B cell (primary cell): ENCODE results near the gene SLC25A48. TPM values are rescaled to one million over a fixed set of nuclear protein-coding genes. Genes with fewer than 3 reads are reported as not detected.

Experiments
- ATAC-seq: fragments of 200-7000 bp; cut with Tn5 transposase; one replicate; pipeline ENCODE4 v1.10.0; 2021; ENCODE audit warnings: low read depth, mild to moderate bottlenecking, moderate number of reproducible peaks, moderate library complexity
- CTCF ChIA-PET: fragments of 350-600 bp; sonication (Branson Sonifier 250); formaldehyde crosslinking; loops from one replicate; lab custom pipeline; 2021; ENCODE audit warnings: antibody characterized with exemption, inconsistent platforms; lab: Charles Lee
- POLR2A ChIA-PET: fragments of 350-600 bp; sonication (Branson Sonifier 250); formaldehyde crosslinking; loops from one replicate; lab custom pipeline; 2021; ENCODE audit warnings: antibody characterized with exemption; lab: Charles Lee
- DNase-seq: peaks from one replicate; pipeline ENCODE4 v3.0.0; 2013
- H2AFZ ChIP-seq: 2 replicates; pipeline ENCODE4 v1.6.1; 2012; ENCODE audit warnings: mild to moderate bottlenecking, low read depth, low read length; ENCODE audit not compliant: insufficient read depth, poor library complexity, severe bottlenecking
- H3K27ac ChIP-seq, 2 donors: 1 replicate in 1 of 2; 2 replicates in 1 of 2; pipeline ENCODE4 v1.5.1; 2012 to 2013; ENCODE audit warnings: low read length in 2 of 2, mild to moderate bottlenecking in 2 of 2, moderate library complexity in 1 of 2
- H3K27me3 ChIP-seq, 4 experiments: fragments of 200-600 bp in 1 of 4; sonication (generic) in 1 of 4; replicated peaks in 1 of 4; 1 replicate in 2 of 4; 2 replicates in 2 of 4; pipeline versions ENCODE4 v1.6.1 to v1.7.0; 2013 to 2016; ENCODE audit warnings: low read length in 3 of 4, mild to moderate bottlenecking in 2 of 4, mixed read lengths in 1 of 4, moderate library complexity in 1 of 4; ENCODE audit not compliant: insufficient read depth in 4 of 4, control insufficient read depth in 3 of 4; ENCODE audit errors: control extremely low read depth in 1 of 4
- H3K36me3 ChIP-seq, 2 experiments: replicated peaks in 1 of 2; 1 replicate in 1 of 2; 2 replicates in 1 of 2; pipeline versions ENCODE4 v1.6.1 to v1.7.1; 2013; ENCODE audit warnings: low read length in 1 of 2; ENCODE audit not compliant: insufficient read depth in 2 of 2, control insufficient read depth in 1 of 2; ENCODE audit errors: control extremely low read depth in 1 of 2, extremely low read depth in 1 of 2
- H3K4me1 ChIP-seq, 2 donors: fragments of 200-600 bp in 1 of 2; sonication (generic) in 1 of 2; 1 replicate in 1 of 2; 2 replicates in 1 of 2; pipeline versions ENCODE4 v1.5.1 to v1.6.1; 2013 to 2017; ENCODE audit warnings: low read length in 2 of 2; ENCODE audit not compliant: control insufficient read depth in 2 of 2, insufficient read depth in 2 of 2
- H3K4me2 ChIP-seq: replicated peaks from 2 replicates; pipeline ENCODE3; 2012; ENCODE audit warnings: mild to moderate bottlenecking, low read depth, low read length; ENCODE audit not compliant: poor library complexity, severe bottlenecking
- H3K4me3 ChIP-seq, 5 experiments: fragments of 200-600 bp in 1 of 5; sonication (generic) in 1 of 5; 1 replicate in 3 of 5; 2 replicates in 2 of 5; pipeline versions ENCODE4 v1.5.1 to v1.7.0; 2011 to 2016; ENCODE audit warnings: low read length in 4 of 5, mild to moderate bottlenecking in 4 of 5, low read depth in 2 of 5, control low read depth in 1 of 5, moderate library complexity in 1 of 5; ENCODE audit not compliant: insufficient read depth in 1 of 5; ENCODE audit errors: control extremely low read depth in 1 of 5, extremely low read depth in 1 of 5
- H3K79me2 ChIP-seq: fragments of 200-600 bp; sonication (generic); one replicate; pipeline ENCODE4 v1.6.0; 2016; ENCODE audit warnings: low read length; ENCODE audit not compliant: control insufficient read depth, insufficient read depth
- H3K9ac ChIP-seq: fragments of 200-600 bp; sonication (generic); 2 replicates; pipeline ENCODE4 v1.6.1; 2017; ENCODE audit warnings: mild to moderate bottlenecking, low read length, moderate library complexity
- H3K9me3 ChIP-seq, 3 donors: one replicate each; pipeline versions ENCODE4 v1.6.1 to v1.7.1; 2013; ENCODE audit warnings: low read length in 2 of 3; ENCODE audit not compliant: control insufficient read depth in 2 of 3, insufficient read depth in 1 of 3; ENCODE audit errors: control extremely low read depth in 1 of 3
- H4K20me1 ChIP-seq: 2 replicates; pipeline ENCODE4 v1.6.0; 2012; ENCODE audit warnings: mild to moderate bottlenecking, low read length; ENCODE audit not compliant: insufficient read depth, control insufficient read depth, poor library complexity, severe bottlenecking
- H3K27ac Mint-ChIP-seq: one replicate; pipeline ENCODE4 v1.8.0; 2021; ENCODE audit warnings: mixed read lengths
- H3K27me3 Mint-ChIP-seq: one replicate; pipeline ENCODE4 v1.8.0; 2021; ENCODE audit warnings: mixed read lengths
- H3K4me1 Mint-ChIP-seq: one replicate; pipeline ENCODE4 v1.8.0; 2021; ENCODE audit warnings: mixed read lengths
- H3K4me3 Mint-ChIP-seq: one replicate; pipeline ENCODE4 v1.8.0; 2021; ENCODE audit warnings: mixed read lengths
- H3K9me3 Mint-ChIP-seq: one replicate; pipeline ENCODE4 v1.8.0; 2022; ENCODE audit warnings: mixed read lengths; ENCODE audit not compliant: insufficient read depth
- EZH2 ChIP-seq: IDR thresholded peaks from 2 replicates; pipeline ENCODE4 v1.6.1; 2012; ENCODE audit warnings: borderline replicate concordance, low read depth, mild to moderate bottlenecking, moderate library complexity, low read length; ENCODE audit not compliant: insufficient read depth, poor library complexity, severe bottlenecking
- WGBS: methylation state at CpG from one replicate; pipeline ENCODE4 v1.1.5; 2013; ENCODE audit warnings: missing lambda C conversion rate; ENCODE audit not compliant: insufficient coverage; 5-methylcytosine and 5-hydroxymethylcytosine counted together
- intact Hi-C: fragments of 100-400 bp; cut with micrococcal nuclease; formaldehyde crosslinking; loops from one replicate; pipeline ENCODE4 v1.10.0; 2022
- polyA plus RNA-seq: library from polyadenylated mRNA; depleted of rRNA; stranded (reverse); fragments of >200 nt; gene quantifications from 2 replicates; pipeline ENCODE4 v1.2.3, GENCODE V29; 2012
- total RNA-seq, 2 donors: library from RNA; stranded (reverse); fragments of 120-200 nt in 1 of 2; gene quantifications; 1 replicate in 1 of 2; 2 replicates in 1 of 2; pipeline versions ENCODE4 v1.2.3 to v1.2.4, GENCODE V29; 2013 to 2022
- TF ChIP-seq, protein P1 (sequence below): fragments of 200-600 bp; IDR thresholded peaks from one replicate; pipeline ENCODE4 v1.8.0; 2022; ENCODE audit warnings: antibody characterized with exemption, mild to moderate bottlenecking

The SLC25A48 gene
- total and polyA plus RNA-seq, 2 donors (not counting 1 experiment from before 2014, with no cell fraction given) = not detected

DNA sequence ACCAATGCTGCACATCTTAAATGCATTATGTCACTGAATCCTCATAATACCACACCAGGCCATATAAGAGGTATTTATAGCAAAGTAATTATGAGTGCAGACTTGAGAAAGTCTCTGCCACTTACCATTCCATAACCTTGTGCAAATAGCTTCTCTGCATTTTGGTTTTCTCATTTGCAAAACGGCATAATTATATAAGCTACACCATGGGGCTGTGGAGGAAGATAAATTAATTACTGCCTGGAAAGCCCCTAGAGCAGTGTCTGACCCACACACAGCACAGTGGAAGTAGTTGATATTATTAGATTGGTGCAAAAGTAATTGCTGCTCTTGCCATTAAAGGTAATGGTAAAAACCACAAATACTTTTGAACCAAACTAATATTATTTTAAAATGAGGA is 70.7 kb downstream of the SLC25A48 start:
- Histone ChIP-seq H3K36me3 (no peaks in the 10 kb centered on the region), H3K4me1 (no peaks in the 10 kb centered on the region), H3K4me2 (no peak overlapping the region), H4K20me1 (no peaks in the 10 kb centered on the region), H3K27ac (no peak overlapping the region), H3K79me2 (no peaks in the 10 kb centered on the region), H3K9me3 (no peaks in the 10 kb centered on the region), H2AFZ (no peak overlapping the region), H3K4me3 (no peak overlapping the region), H3K9ac (no peak overlapping the region), H3K27me3 (peaks cover 0 to 10% (median 5%) of the 10 kb centered on the region in 4 experiments)
- Mint-ChIP-seq H3K27ac (no peak overlapping the region), H3K4me1 (no peaks in the 10 kb centered on the region), H3K9me3 (no peaks in the 10 kb centered on the region), H3K4me3 (no peak overlapping the region), H3K27me3 (peaks cover 16% of the 10 kb centered on the region)
- TF ChIP-seq, protein P1, sequence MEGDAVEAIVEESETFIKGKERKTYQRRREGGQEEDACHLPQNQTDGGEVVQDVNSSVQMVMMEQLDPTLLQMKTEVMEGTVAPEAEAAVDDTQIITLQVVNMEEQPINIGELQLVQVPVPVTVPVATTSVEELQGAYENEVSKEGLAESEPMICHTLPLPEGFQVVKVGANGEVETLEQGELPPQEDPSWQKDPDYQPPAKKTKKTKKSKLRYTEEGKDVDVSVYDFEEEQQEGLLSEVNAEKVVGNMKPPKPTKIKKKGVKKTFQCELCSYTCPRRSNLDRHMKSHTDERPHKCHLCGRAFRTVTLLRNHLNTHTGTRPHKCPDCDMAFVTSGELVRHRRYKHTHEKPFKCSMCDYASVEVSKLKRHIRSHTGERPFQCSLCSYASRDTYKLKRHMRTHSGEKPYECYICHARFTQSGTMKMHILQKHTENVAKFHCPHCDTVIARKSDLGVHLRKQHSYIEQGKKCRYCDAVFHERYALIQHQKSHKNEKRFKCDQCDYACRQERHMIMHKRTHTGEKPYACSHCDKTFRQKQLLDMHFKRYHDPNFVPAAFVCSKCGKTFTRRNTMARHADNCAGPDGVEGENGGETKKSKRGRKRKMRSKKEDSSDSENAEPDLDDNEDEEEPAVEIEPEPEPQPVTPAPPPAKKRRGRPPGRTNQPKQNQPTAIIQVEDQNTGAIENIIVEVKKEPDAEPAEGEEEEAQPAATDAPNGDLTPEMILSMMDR = no peak
- no peak for TF ChIP-seq EZH2
- POLR2A ChIA-PET = no interaction called here
- CTCF ChIA-PET = no interaction called here
- ATAC-seq (no peak), DNase-seq (no peak)
- intact Hi-C loops = no loop called here
- WGBS = no CpG with 5 or more reads among the region's 1 CpG

DNA sequence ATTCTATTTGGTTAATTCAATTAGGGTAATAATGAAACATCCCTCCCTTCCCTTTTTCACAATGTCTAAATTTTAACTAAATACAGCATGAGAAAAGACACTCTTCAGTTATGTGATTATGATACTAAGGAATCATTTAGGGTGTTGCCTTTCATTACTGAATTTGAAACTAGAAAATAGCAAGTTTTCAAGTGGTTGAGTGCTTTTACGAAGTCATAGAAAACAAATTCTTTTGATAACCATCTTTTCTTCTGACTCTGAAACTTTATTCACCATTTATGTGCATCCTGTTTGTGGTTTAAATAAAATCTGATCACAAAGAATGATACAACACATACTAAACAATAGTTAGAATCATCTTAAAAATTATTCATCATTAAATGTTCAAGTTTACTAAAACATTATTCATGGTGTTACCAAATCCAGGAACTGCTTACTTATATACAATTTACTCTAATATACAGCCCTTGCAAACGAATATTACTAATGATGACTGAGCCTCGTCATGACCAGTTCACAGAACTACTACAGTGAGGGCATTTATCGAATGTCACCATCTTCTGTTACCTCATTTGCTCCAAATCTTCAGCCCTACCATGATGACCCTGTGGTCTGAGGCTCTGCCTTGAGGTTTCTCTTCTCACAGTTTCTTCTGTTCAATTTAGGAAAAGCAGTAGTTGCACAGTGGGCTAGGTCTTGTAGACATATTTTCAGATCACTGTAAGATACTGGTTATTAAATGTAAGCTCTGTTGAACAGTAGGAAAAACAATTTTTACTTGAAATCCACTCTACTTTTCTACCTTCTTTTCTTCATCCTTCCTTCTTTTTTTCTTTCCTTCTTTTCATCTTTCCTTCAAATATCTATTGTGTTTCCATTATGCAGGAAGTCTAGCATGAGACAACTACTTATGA is 79.5 kb downstream of the SLC25A48 start:
- Histone ChIP-seq H3K4me1 (no peaks in the 10 kb centered on the region), H3K9ac (no peak overlapping the region), H3K27me3 (peaks cover 0 to 17% (median 4%) of the 10 kb centered on the region in 4 experiments), H4K20me1 (no peaks in the 10 kb centered on the region), H3K4me2 (no peak overlapping the region), H3K4me3 (no peak overlapping the region), H2AFZ (no peak overlapping the region), H3K79me2 (no peaks in the 10 kb centered on the region), H3K36me3 (no peaks in the 10 kb centered on the region), H3K9me3 (no peaks in the 10 kb centered on the region), H3K27ac (no peak overlapping the region)
- WGBS = 73% methylated on average over 3 of the region's 4 CpGs
- TF ChIP-seq EZH2 = no peak
- CTCF ChIA-PET = no interaction called here
- POLR2A ChIA-PET = no interaction called here
- DNase-seq (no peak), ATAC-seq (no peak)
- H3K4me1 Mint-ChIP-seq = no peaks in the 10 kb centered on the region
- H3K4me3 Mint-ChIP-seq = no peak overlapping the region
- H3K9me3 Mint-ChIP-seq = peaks cover 1% of the 10 kb centered on the region
- intact Hi-C loops = no loop called here
- H3K27me3 Mint-ChIP-seq = peaks cover 67% of the 10 kb centered on the region
- H3K27ac Mint-ChIP-seq = no peak overlapping the region
